HG02588 (cell line): ENCODE data around the gene ADAMTS14.

Experiments
- ATAC-seq: cut with Tn5 transposase; IDR thresholded peaks from one replicate; pipeline ENCODE4 v1.9.1; 2021; ENCODE audit warnings: mild to moderate bottlenecking, moderate library complexity; ENCODE audit not compliant: unreplicated experiment

Gene ADAMTS14

DNA sequence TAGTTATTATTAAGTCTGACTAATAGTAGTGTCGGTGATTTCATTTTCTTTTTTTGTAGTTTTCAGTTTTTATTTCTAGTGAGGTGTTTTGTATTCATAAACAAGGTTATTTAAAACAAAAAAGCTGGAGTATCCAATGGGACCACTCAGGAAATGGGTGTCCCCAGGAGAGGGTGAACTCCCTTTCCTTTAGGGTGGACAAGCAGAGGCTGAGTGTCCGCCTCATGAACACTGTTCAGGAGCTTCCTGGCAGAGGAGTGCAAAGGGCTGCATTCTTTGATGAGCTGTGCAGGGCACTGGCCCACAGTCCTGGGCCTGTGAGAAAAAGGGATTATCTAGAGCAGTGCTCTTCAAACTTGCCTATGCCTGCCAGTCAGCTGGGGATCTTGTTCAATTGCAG is 56.0 kb downstream of the ADAMTS14 start:
- ATAC-seq = no peak

GRCh38 chr10:70729763-70730357 is 57.6 kb downstream of the ADAMTS14 start:
- no peak for ATAC-seq

DNA sequence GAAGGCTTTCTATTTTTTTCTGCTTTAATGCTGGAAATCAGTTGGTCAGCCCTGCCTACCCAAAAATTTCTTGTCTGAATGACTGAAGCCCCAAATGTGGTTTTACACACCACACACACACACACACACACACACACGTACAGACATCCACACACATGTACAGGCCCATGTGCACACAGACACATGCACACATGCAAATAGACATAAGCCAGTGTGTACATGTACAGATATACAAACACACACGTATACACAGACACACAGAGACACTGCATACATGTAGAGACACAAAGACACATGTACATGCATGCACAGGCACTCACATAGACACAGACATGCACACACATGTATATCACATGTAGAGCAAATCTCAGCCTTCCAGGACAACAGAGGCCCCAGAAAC is 58.6 kb downstream of the ADAMTS14 start:
- no peak for ATAC-seq

DNA sequence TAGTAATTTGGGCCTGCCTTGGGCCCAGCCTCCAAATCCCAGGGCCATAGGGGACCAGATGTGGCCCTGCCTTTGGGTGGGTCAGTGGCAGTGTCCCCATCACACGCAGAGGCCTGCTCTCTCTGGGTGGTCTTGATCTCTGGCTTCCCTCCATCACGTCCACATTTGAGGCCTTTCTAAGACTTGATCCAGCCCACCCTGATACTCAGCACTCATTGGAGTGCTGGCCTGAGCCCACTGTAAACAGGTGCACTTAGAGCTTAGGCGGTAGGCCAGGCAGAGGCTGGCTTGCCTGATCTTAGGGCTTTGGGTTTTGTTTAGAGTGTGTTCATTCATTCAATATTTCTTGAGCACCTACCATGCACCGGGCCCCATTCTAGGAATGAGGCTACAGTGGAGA is 60.3 kb downstream of the ADAMTS14 start:
- no peak for ATAC-seq

DNA sequence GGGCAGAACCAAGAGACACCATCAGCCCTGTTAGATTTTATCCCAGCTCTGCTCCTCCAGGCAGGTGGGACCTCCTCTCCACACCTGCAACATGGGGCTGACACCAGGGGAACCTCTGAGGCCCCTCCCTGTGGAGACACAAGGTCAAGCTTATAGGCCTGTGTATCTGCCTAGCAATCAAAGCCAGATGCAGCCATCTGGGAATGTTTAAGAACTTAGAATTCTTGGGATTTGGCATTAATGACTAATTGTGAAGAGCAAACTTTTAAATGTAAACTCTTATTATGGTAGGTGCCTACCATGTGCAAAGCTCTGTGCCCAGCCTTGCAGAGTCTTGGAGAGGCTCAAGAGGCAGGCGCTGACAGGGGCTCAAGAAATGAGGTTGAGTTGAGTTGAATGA is 60.7 kb downstream of the ADAMTS14 start:
- no peak for ATAC-seq

- no peak for ATAC-seq
Observed at GRCh38 chr10:70735161-70735560, 62.9 kb downstream of the ADAMTS14 start.

- no peak for ATAC-seq
Observed at GRCh38 chr10:70736525-70736924, 64.2 kb downstream of the ADAMTS14 start.

GRCh38 chr10:70737250-70737649 is 64.9 kb downstream of the ADAMTS14 start:
- no peak for ATAC-seq

DNA sequence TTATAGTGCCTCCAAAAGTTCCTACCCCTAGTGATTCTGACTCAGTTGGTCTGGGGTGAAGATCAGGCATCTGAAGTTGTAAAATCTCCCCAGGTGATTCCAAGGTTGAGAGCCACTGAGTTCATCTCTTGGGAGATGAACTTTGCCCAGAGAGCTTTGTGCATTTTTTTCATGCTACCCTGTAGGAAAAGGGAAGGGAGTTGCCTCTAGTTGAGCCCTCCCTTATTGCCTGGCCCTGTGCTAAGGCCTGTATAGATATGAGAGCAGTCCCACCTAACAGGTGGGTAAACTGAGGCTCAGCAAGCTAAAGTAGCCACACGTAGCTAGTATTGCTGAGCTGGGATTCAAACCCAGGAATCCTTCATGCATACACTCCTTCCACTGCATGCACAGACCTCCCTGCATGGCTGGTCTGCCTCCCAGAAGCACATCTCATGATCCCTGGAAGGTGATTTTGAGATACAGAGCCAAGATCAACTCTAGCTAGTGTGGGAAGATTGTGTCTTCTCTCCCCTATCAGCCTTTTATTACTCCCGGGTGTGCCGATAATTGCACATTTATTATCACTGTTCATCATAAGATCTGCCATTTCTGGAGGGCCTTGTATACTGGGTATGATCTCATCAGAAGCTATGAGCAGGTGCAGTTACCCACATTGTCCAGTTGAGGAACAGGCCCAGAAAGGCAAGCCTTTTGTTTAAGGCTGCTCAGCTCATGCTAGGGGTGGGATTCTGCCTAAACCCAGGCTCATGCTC is 65.9 kb downstream of the ADAMTS14 start:
- no peak for ATAC-seq

DNA sequence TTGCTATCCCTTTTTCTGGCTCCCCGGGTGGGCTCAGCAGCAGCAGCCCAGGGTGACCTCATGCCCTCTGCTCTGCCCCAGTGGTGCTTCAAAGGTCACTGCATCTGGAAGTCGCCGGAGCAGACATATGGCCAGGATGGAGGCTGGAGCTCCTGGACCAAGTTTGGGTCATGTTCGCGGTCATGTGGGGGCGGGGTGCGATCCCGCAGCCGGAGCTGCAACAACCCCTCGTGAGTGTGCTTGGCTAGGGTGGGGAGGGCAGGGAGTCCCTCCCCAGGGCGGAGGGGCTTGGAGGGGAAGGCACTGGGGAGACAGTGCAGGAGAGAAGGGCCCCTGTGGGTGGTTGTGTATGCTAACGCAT is 66.4 kb downstream of the ADAMTS14 start:
- ATAC-seq = no peak

DNA sequence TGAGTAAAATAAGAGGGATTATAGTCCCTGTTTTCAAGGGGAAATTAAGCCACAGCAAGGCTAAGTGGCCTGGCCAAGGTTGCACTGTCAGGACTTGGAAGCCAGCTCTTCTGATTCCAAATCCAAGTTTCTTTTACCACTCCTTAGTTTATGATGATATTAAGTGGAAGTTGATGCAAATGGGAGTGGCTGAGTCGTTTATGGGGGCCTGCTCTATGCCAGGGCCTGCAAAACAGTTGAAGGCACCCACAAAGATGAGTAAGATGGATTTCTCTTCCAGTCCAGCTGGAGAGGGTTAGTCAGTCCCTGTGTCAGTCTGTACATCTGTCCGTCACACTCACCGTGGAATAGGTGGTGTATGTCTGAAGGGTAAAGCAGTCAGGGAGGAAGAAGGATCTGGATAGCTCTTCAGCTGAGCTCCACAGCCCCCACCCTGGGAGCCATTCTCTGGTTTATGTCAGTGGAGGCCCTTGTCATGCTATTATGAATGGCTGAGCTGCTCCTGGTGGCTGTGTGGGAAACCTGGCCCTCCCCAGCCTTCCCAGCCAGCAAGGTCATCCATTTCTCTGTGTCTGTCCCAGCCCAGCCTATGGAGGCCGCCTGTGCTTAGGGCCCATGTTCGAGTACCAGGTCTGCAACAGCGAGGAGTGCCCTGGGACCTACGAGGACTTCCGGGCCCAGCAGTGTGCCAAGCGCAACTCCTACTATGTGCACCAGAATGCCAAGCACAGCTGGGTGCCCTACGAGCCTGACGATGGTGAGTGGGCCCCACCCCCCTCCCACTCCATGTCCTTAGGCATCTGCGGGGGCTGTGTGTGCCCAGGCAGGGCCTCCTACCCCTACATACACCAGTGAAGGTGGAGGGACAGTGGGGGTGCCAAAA is 68.3 kb downstream of the ADAMTS14 start:
- ATAC-seq = no peak

GRCh38 chr10:70742537-70743429 is 70.5 kb downstream of the ADAMTS14 start:
- ATAC-seq = no peak

- ATAC-seq = no peak
Observed at GRCh38 chr10:70743430-70743788, 71.1 kb downstream of the ADAMTS14 start.

GRCh38 chr10:70743879-70744278 is 71.6 kb downstream of the ADAMTS14 start:
- ATAC-seq = no peak

- ATAC-seq = no peak
Observed at GRCh38 chr10:70744617-70745143, 72.4 kb downstream of the ADAMTS14 start.

DNA sequence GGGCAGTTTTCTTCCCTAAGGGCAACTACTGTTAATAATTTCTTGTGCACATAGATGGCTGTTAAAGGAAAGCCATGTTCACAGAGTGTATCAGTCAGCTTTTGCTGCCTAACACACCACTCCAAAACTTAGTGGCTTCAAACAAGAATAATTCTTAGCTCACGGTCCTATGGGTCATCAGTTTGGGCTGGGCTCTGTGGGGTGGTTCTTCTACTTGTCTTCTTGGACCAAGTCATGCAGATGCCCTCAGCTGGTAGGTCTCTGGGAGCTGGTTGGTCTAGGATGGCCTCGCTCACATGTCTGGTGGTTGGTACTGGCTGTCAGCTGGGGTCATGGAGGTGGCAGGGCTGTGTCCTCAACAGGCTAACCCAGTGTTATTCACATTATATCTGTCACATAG is 73.2 kb downstream of the ADAMTS14 start:
- no peak for ATAC-seq

DNA sequence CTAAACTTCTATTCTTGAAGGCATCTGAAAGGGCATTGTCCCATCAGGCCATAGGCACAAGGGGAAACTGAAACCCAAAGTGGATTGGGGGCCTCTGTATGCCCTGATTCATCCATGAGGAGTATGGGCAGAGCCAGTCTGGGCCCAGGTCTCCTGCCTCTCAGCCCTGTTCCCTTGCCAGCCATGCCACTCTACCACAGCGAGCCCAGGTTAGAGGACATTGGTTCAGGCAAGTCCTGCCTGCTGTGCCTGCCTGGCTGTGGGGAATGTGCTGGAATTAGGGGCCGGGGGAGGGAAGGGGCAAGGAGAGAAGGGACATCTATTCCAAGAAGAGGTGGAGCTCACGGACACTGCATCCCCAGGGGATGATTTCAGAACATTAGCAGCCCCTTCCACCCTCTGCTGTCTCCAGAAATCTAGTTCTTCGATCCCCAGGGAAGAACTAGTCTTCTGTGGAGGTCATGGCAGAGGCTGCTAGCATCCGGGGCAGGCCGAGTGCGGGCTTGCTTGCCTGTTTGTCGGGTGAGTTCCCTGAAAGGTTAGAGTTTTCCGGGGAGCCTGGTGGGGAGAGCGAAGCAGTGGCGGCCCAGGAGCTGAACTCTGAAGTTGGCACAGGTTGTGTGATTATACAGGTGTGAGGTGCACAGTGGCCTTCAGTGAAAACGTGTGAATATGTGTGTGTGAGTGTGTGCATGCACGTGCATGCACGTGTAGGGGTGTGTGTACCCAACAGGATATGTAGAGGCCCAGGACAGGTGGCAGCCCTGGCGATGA is 75.1 kb downstream of the ADAMTS14 start:
- no peak for ATAC-seq

- no peak for ATAC-seq
Observed at GRCh38 chr10:70748305-70748704, 76.0 kb downstream of the ADAMTS14 start.

DNA sequence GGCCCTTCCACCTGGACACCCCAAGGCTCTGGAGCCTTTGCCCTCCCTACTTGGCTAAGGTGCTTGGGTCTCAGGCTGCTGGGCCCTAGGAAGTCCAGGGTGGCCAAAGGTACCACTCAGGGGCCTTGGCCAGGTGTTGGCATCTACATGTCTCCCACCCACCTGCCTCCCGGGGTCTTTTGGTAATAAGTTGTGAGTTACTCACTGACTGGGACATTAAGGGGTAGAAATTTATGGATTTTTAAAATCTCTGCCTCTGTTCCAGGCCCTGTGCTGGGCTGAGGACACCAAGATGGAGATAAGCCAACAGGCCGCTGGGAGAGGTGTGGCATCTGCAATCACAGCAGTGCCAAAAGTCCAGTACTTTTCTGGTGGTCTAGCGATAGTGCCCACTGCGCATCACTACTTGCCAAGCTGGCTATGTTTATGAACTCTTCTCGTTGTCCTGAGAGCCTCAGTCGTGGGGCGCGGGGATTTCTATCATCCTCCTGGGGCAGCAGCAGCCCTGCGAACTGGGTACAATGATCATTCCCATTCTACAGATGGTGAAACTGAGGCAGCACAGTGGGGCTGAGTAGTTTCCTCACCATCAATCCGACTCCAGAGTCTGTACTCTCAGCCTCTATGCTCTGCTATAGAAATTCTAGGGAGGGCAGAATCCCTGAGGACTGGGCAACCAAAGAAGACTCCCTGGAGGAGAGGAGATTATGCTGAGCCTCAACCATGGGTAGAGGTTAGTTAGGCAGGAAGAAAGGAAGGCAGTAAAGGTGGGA is 76.7 kb downstream of the ADAMTS14 start:
- ATAC-seq = no peak
